ENCODE data around the gene ADGRG3.

ADGRG3 gene

GRCh38 chr16:57627184-57627871 is 40.8 kb upstream of the ADGRG3 start:
- TF ChIP-seq CTCF (IDR thresholded peaks at IDR 0.05) = peak; percentile 21
- peak overlapping the region; percentile 60 for H3K27ac Mint-ChIP-seq
- peaks cover 83% of the 10 kb centered on the region for H3K4me1 Mint-ChIP-seq

GRCh38 chr16:57628008-57628781 is 39.9 kb upstream of the ADGRG3 start, which contains the start of gene ADGRG1:
Gene ADGRG1, plus strand, starts transcription at chr16:57628630. Its CDS starts 21,658 bp downstream, at chr16:57650288.
- Mint-ChIP-seq H3K4me1 (peaks cover 74% of the 10 kb centered on the region), H3K9me3 (no peaks in the 10 kb centered on the region), H3K4me3 (peak within 1 kb of the TSS; percentile 55), H3K27ac (peak within 1 kb of the TSS; percentile 60), H3K27me3 (ENCODE audit: low read depth, poor library complexity) (peaks cover 3% of the 10 kb centered on the region), H3K36me3 (ENCODE audit: low read depth) (no peaks in the 10 kb centered on the region)
- DNase-seq = peak; percentile 71
- TF ChIP-seq CTCF (IDR thresholded peaks at IDR 0.05) = no peak

More at GRCh38 chr16:57627184-57627871, 40.8 kb upstream of the ADGRG3 start:
- Mint-ChIP-seq H3K9me3 (no peaks in the 10 kb centered on the region), H3K27me3 (ENCODE audit: low read depth, poor library complexity) (peaks cover 3% of the 10 kb centered on the region), H3K36me3 (ENCODE audit: low read depth) (no peaks in the 10 kb centered on the region), H3K4me3 (peak overlapping the region; percentile 55)
- DNase-seq = peak; percentile 50

GRCh38 chr16:57628783-57629293 is 39.3 kb upstream of the ADGRG3 start:
- no peak for DNase-seq
- peak overlapping the region; percentile 16 for H3K27ac Mint-ChIP-seq
- no peaks in the 10 kb centered on the region for H3K9me3 Mint-ChIP-seq
- peak overlapping the region; percentile 28 for H3K4me3 Mint-ChIP-seq
- H3K36me3 Mint-ChIP-seq (ENCODE audit: low read depth) = no peaks in the 10 kb centered on the region
- peaks cover 67% of the 10 kb centered on the region for H3K4me1 Mint-ChIP-seq
- peaks cover 6% of the 10 kb centered on the region for H3K27me3 Mint-ChIP-seq (ENCODE audit: low read depth, poor library complexity)
- no peak for TF ChIP-seq CTCF (IDR thresholded peaks at IDR 0.05)

GRCh38 chr16:57629516-57630406 is 38.3 kb upstream of the ADGRG3 start:
- no peak for TF ChIP-seq CTCF (IDR thresholded peaks at IDR 0.05)
- Mint-ChIP-seq H3K36me3 (ENCODE audit: low read depth) (no peaks in the 10 kb centered on the region), H3K27ac (no peak overlapping the region), H3K4me1 (peaks cover 63% of the 10 kb centered on the region), H3K27me3 (ENCODE audit: low read depth, poor library complexity) (peaks cover 6% of the 10 kb centered on the region), H3K4me3 (no peak overlapping the region), H3K9me3 (no peaks in the 10 kb centered on the region)
- DNase-seq = no peak

GRCh38 chr16:57630407-57630797 is 37.7 kb upstream of the ADGRG3 start:
- TF ChIP-seq CTCF (IDR thresholded peaks at IDR 0.05) = no peak
- Mint-ChIP-seq H3K9me3 (no peaks in the 10 kb centered on the region), H3K4me3 (no peak overlapping the region), H3K36me3 (ENCODE audit: low read depth) (no peaks in the 10 kb centered on the region), H3K4me1 (peaks cover 57% of the 10 kb centered on the region), H3K27ac (no peak overlapping the region), H3K27me3 (ENCODE audit: low read depth, poor library complexity) (peaks cover 3% of the 10 kb centered on the region)
- DNase-seq = no peak
